ENCODE measurements around the gene FBXL16.

- peak in 1 of 3 experiments; percentile 6 for TF ChIP-seq CTCF (IDR thresholded peaks at IDR 0.05)
- no peak for TF ChIP-seq POLR2A (IDR thresholded peaks at IDR 0.05)
These were observed 15.6 kb upstream of the FBXL16 start, which contains the start of gene ANTKMT for GRCh38 chr16:720990-721764.
